SKM-1 treated with dmso at 0.1 percent for 144 hours (cell line): ENCODE results near the gene RHD.
"Not testable (repeated sequence)": the region's sequence is repeated elsewhere in the genome, so short reads cannot be mapped to it uniquely, and the experiment has no call there.

Source experiments
- DNase-seq: peaks from one replicate; lab custom pipeline; 2025; ENCODE audit not compliant: unreplicated experiment; lab: John Stamatoyannopoulos, UW

The RHD gene

DNA sequence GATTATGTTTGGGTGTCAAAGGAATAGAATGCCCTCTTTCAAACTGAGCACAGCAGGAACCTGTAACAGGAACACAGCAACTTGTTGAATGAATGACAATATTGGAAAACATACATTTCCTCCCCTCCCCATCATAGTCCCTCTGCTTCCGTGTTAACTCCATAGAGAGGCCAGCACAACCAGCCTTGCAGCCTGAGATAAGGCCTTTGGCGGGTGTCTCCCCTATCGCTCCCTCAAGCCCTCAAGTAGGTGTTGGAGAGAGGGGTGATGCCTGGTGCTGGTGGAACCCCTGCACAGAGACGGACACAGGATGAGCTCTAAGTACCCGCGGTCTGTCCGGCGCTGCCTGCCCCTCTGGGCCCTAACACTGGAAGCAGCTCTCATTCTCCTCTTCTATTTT lies at the start of gene RHD:
TSS of gene RHD (plus strand) at position 272 of the 400 bp plus-strand sequence. CDS start at position 311, 39 bp downstream.
- not testable (repeated sequence) for DNase-seq

DNA sequence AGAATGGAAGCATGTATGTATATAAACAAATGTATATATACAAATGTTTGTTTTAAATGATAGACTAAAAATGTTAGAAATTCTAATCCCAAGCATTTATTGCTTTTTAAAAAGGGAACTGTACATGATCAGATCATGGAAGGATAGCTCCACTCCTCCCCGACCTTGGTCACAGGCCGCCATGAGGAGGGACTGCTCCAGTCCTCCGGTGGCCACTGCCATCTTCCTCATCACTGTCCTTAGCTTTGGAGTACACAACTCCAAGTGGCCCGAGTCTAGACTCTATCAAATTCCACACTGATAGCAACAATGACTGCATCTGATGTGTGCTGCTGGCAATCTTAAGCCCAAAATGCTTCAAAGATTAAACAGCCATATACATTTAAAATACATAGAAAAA lies 49.7 kb upstream of the RHD start:
- no peak for DNase-seq

- DNase-seq, result no peak
Observed at GRCh38 chr1:25223471-25223870, 48.8 kb upstream of the RHD start.

DNA sequence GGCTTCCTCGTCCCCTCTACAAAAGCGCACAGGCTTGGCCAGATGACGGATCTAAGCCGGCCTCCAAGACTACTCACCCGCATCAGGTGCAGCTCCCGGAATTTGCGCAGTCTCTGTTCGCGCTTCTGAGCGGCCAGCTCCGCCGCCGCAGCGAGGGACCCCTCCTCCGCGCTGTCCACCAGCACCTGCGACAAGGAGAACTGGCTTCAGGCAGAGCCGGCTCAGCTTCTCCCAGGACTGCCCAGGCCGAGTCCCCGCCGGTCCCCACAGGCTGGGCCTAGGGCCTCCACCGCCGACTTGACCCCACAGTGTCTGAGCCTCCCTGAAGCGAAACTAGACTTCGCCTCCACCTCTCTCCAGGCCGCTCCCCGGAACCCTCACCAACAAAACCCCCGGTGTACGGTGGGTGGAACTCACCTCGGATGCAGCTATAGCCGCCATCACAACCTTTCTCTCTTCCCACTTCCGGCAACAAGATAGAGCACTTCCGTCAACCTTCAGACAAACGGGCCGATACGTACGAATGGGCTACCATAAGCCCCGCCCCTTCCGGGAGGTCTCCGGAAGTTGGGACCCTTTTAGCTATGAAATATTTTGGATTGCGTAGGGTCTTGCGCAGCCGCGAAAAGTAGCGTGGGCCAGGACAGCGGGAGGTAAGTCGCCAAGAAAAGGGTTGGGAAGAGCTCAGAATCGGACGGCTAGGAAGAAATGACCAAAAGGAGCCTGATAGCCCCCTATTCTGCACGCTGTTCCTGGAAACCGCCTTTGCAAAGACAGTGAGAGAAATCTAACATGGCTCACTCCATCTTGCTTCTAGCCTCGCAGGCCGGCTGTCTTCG lies 40.1 kb upstream of the RHD start, which contains the start of gene SYF2:
TSS of gene SYF2 (minus strand) at position 476 of the 839 bp plus-strand sequence. CDS start at position 441, 35 bp downstream.
- peak; percentile 82 for DNase-seq

DNA sequence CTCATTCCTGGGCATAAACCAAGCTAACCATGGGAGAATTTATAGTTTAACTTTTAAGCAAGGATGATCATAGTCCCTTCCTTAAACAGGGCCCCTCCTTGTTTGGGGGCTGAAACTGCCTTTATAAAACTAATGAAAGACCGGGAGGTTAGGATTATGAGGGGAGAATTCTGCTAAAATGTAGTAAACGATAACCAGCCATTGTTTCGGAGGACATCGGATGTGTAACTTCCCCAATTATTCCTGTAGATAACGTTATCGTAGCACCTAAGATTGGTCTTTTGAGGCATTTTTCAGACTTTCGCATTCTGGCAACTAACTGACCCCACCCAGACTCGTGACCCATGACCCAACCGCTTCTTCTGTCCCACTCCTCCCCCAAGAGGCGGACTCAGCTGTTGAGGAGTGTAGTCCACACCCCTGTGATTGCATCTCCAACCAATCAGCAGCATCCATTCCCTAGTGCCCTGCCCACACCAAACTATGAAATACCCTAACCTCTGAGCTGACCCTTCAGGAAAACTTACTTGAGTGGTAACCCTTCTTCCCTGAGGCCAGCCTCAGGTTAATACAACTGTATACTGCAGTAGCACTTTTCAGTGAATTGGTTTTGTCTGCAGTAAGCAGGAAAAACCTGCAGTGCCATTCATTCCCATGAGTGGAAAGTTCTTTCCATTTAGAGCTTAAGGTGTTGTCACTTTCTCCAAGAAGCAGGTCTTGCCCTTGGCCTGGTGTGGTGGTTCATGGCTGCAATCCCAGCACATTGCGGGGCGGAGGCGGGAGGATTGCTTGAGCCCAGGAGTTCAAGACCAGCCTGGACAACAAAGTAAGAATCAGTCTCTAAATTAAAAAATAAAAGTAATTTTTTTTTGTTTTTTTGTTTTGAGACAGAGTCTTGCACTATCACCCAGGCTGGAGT lies 39.2 kb upstream of the RHD start:
- DNase-seq, result peak; percentile 89

DNA sequence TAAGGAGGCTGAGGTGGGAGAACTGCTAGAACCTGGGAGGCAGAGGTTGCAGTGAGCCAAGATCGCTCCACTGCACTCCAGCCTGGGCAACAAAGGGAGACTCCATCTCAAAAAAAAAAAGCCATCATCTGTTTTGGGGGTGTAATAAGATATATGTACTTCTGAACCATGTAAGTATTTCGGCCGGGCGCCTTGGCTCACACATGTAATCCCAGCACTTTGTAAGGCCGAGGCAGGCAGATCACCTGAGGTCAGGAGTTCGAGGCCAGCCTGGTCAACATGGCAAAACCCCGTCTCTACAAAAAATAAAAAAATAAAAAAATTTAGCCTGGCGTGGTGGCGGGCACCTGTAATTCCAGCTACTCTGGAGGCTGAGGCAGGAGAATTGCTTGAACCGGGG lies 36.9 kb upstream of the RHD start:
- not testable (repeated sequence) for DNase-seq

- not testable (repeated sequence) for DNase-seq
Observed at GRCh38 chr1:25236261-25236660, 36.0 kb upstream of the RHD start.

DNA sequence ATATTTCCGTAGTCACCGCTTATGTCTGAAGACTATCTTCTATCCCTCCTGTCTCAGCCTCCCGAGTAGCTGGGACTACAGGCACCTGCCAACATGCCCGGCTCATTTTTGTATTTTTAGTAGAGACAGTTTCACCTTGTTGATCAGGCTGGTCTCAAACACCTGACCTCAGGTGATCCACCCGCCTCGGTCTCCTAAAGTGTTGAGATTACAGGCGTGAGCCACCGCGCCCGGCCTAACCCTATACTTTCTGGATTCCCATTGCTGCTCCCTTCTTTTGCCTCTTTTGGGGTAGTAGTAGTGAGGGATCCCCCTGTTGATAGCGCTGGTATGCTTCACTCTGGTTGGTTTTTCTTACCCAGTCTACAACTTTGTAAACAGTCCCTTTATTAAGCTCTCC lies 34.3 kb upstream of the RHD start:
- DNase-seq, result no peak

DNA sequence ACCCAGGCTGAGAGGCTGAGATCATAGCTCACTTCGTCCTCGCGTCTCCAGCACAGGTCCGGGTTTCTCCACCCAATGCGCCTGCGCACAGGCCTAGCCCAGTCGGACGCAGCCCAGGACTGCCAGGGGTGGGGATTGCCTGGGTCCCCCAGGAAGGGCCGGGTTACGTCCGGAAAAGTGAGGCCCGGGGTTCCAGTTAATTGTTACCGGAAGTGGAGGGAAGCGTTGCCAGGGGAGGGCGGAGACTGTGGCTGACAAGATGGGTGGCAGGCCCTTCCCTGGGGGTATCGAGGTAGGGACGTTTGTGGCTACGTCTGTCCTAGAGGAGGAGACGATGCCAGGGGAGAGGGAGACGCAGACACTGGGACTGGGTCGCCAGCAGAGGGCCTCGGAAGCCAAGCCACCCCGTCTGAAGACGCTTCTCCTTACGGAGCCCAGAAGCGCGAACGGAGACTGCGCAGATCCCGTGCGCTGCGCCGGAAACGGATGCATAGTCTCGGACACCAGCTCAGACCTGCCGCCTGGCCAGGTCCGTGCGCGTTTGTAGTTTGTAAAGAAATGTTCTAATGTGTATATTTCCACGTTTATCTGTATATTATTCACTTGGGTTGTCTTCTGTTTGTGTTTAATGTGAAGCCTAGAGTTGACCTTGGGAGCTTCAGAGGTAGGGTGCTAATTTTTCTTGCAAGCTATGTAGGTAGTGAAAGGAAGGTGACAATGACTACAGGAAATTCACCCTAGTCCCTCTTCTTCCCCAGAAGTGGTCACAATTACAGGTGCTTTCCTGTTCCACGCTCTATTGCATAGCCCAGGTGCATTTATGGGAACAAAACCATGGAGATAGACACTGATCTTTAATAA lies 32.4 kb upstream of the RHD start:
- peak; percentile 85 for DNase-seq

GRCh38 chr1:25243907-25244306 lies 28.4 kb upstream of the RHD start:
- DNase-seq, result no peak

- no peak for DNase-seq
Observed at GRCh38 chr1:25245393-25245792, 26.9 kb upstream of the RHD start.

- DNase-seq, result no peak
Observed at GRCh38 chr1:25245809-25246599, 26.3 kb upstream of the RHD start.

DNA sequence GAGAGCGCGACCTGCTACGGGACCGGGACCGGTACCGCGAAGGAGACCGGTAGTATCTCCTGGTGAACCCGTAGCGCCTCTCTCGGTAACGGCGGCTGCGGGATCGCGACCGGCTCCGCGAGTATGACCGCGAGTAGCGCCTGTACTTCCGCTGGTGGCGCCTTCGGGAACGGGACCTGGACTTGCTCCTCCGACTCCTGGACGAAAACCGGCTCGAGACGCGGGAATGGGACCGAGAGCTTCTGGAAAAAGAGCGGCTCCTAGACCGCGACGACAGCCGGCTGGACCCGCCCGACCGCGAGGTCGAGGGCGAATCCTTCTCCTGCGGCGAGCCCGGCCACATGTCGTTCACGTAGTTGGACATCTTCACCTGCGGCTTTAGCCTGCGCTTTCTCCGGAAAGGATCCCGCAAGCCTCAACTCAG lies 25.7 kb upstream of the RHD start:
- DNase-seq, result no peak

DNA sequence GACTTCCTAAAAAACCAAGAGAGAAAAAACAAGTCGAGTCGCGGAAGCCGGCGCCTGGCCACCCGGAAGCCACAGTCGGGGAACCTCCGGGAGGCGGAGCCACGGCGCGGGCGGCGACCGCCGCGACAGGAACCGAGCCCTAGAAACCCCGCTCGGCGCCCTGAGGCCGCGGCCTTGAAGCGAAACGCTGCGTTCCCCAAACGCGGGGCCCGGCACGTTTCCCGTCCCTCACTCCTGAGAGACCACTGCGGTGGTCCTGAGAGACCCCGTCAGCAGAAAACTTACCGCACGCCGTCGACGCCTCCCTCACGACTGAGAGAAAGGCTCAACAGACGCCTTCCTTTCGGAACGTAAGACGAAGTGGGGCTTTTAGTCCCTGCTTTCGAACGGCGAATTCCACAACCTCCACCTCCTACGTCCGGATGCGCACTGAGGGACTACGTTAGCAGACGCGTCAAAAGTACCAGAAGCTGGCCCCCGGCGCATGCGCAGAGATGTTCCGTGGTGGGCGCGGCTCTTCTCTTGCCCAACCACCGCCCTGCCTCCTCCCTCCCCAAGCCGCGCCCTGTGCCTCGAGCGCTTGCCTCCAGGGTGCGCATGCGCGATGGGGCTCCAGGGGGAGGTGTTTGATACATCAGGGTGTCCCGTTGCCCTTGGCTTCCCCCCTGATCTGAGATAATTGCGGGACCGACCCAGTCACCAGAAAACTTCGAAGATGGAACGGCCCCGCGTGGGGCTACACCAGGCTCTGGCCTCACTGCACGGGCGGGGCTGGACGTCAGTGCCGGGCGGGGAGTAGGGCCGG lies 25.1 kb upstream of the RHD start, which contains the start of gene RSRP1:
TSS of gene RSRP1 (minus strand) at position 431 of the 805 bp plus-strand sequence. CDS start 491 bp downstream, outside the sequence.
- DNase-seq, result peak; percentile 96

DNA sequence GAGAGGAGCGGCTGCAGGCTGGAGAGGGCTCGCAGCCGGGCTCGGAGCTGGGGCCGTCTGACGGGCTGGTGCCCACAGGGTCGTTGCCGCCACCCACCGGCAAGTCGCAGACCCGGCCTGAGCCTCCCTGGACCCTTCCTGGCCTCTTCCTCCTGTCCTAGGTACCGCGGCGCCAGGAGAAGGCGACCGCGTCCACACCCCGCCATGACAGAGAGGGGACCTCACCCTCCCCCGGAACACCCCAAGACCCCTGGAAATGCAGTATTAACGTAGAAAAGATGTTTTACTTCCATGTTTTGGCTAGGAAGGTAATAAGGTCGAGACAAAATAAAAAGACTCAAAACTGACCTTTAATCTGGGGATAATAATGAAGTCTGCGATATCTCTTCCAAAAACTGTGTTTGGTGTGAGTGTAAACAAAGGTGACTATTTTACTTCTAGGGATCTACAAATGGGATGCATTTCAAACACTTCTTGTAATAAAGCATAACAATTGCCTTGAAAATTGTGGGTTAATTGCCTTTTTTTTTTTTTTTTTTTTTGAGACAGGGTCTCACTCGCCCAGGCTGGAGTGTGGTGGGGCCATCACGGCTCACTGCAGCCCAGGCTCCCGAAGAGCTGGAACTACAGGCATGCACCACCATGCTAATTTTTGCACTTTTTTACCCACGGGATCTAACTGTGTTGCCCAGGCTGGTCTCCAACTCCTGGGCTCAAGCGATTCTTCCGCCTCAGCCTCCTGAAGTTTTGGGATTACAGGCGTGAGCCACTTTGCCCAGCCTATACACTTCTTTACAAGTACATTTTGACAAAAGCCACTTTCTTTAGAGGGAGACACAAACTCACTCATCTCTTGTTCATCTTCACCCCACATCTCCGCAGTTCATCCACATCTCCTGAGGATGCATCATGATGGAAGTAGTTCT lies 24.2 kb upstream of the RHD start:
- DNase-seq, result no peak

- no peak for DNase-seq
Observed at GRCh38 chr1:25253911-25254310, 18.4 kb upstream of the RHD start.

GRCh38 chr1:25255706-25256577 lies 16.4 kb upstream of the RHD start:
- no peak for DNase-seq
